Neural progenitor cell (in vitro differentiated cells): ENCODE results near the gene BSDC1. TPM values are rescaled to one million over a fixed set of nuclear protein-coding genes. Genes with fewer than 3 reads are reported as not detected.

Experiments used
- DNase-seq: peaks from one replicate; pipeline ENCODE4 v3.0.0-alpha.2; 2016; ENCODE audit warnings: low spot score
- H2AFZ ChIP-seq: fragments of 200-600 bp; sonication (generic); replicated peaks from 2 replicates; pipeline ENCODE4 v1.6.1; 2016; ENCODE audit warnings: antibody characterized with exemption
- H3F3A ChIP-seq: fragments of 200-600 bp; sonication (generic); 2 replicates; pipeline ENCODE4 v1.6.1; 2016; ENCODE audit warnings: antibody characterized with exemption, low read depth
- H3K27ac ChIP-seq: fragments of 200-600 bp; sonication (generic); 2 replicates; pipeline ENCODE4 v1.5.1; 2016; ENCODE audit warnings: mild to moderate bottlenecking
- H3K27me3 ChIP-seq: fragments of 200-600 bp; sonication (generic); 2 replicates; pipeline ENCODE4 v1.6.1; 2016; ENCODE audit warnings: mild to moderate bottlenecking, moderate library complexity
- H3K36me3 ChIP-seq: fragments of 200-600 bp; sonication (generic); 2 replicates; pipeline ENCODE4 v1.5.1; 2016
- H3K4me1 ChIP-seq: fragments of 200-600 bp; sonication (generic); 2 replicates; pipeline ENCODE4 v1.6.1; 2016; ENCODE audit warnings: mixed run types
- H3K4me2 ChIP-seq: fragments of 200-600 bp; sonication (generic); 2 replicates; pipeline ENCODE4 v1.6.1; 2016
- H3K4me3 ChIP-seq: fragments of 200-600 bp; sonication (generic); 2 replicates; pipeline ENCODE4 v1.5.1; 2016
- H3K79me2 ChIP-seq: fragments of 200-600 bp; sonication (generic); 2 replicates; pipeline ENCODE4 v1.6.1; 2016; ENCODE audit warnings: low read depth
- H3K9ac ChIP-seq: fragments of 200-600 bp; sonication (generic); 2 replicates; pipeline ENCODE4 v1.6.1; 2016
- H3K9me3 ChIP-seq: fragments of 200-600 bp; sonication (generic); 2 replicates; pipeline ENCODE4 v1.5.1; 2016; ENCODE audit warnings: low read depth
- H4K20me1 ChIP-seq: fragments of 200-600 bp; sonication (generic); 2 replicates; pipeline ENCODE4 v1.6.1; 2016; ENCODE audit warnings: low read depth
- H3K27ac Mint-ChIP-seq: 3 replicates; pipeline ENCODE4 v1.8.0; 2021; ENCODE audit warnings: mixed read lengths
- H3K27me3 Mint-ChIP-seq: 2 replicates; pipeline ENCODE4 v1.8.0; 2022; ENCODE audit warnings: low read depth, mild to moderate bottlenecking, inconsistent platforms, moderate library complexity, mixed read lengths; ENCODE audit not compliant: insufficient read depth
- H3K36me3 Mint-ChIP-seq: 3 replicates; pipeline ENCODE4 v1.8.0; 2021; ENCODE audit warnings: mixed read lengths
- H3K4me1 Mint-ChIP-seq: 3 replicates; pipeline ENCODE4 v1.8.0; 2021; ENCODE audit warnings: mixed read lengths
- H3K4me3 Mint-ChIP-seq: 3 replicates; pipeline ENCODE4 v1.8.0; 2021; ENCODE audit warnings: mild to moderate bottlenecking, moderate library complexity, mixed read lengths
- H3K9me3 Mint-ChIP-seq: 3 replicates; pipeline ENCODE4 v1.8.0; 2020; ENCODE audit warnings: mixed read lengths
- CTCF ChIP-seq: fragments of 200-600 bp; sonication (generic); IDR thresholded peaks from 2 replicates; pipeline ENCODE4 v1.5.1; 2017; ENCODE audit warnings: antibody characterized with exemption, mild to moderate bottlenecking
- EZH2 ChIP-seq: fragments of 200-600 bp; sonication (generic); IDR thresholded peaks from 2 replicates; pipeline ENCODE4 v1.6.1; 2017; ENCODE audit warnings: antibody characterized with exemption, mild to moderate bottlenecking, moderate library complexity
- EZH2phosphoT487 ChIP-seq: fragments of 200-600 bp; sonication (generic); IDR thresholded peaks from 2 replicates; pipeline ENCODE4 v1.6.1; 2017; ENCODE audit warnings: antibody characterized with exemption
- total RNA-seq: library from RNA; depleted of rRNA; stranded (reverse); fragments of >200 nt; gene quantifications from 2 replicates; pipeline ENCODE4 v1.2.3, GENCODE V29; 2015; ENCODE audit warnings: low replicate concordance

The BSDC1 gene
- total RNA-seq, 1 donor from 2014 or later, result 47.5 TPM

DNA sequence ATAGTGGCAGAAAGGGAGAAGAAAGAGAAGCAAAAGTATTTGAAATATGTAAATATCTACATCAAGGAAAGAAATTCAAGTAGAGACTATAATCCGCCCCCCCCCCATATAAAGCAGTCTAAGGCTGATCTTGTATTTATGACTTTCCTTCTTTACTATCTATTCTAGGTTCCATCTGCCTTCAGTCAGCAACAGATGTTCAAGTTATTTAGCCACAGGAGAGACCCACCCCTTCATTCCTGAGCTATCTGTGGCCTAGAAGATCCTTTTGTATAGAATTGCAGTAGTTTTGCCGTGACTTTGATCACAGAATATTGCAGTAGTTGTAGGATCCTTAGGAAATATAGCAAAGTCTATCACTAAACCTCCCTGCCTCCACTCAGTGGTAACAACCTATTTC is 10.7 kb upstream of the BSDC1 start:
- H3K9me3 Mint-ChIP-seq, result no peaks in the 10 kb centered on the region
- no peaks in the 10 kb centered on the region for H4K20me1 ChIP-seq
- no peak overlapping the region for H3K27ac ChIP-seq
- no peaks in the 10 kb centered on the region for H3K79me2 ChIP-seq
- H3K9ac ChIP-seq, result no peak overlapping the region
- H3K36me3 ChIP-seq, result no peaks in the 10 kb centered on the region
- TF ChIP-seq EZH2, result no peak
- no peak for TF ChIP-seq CTCF
- H3K4me2 ChIP-seq, result no peak overlapping the region
- H3K4me1 Mint-ChIP-seq, result peaks cover 5% of the 10 kb centered on the region
- H3F3A ChIP-seq, result no peaks in the 10 kb centered on the region
- H3K4me1 ChIP-seq, result no peaks in the 10 kb centered on the region
- H3K36me3 Mint-ChIP-seq, result no peaks in the 10 kb centered on the region
- H3K27me3 Mint-ChIP-seq, result no peaks in the 10 kb centered on the region
- DNase-seq, result no peak
- H3K4me3 ChIP-seq, result no peak overlapping the region
- H3K27me3 ChIP-seq, result no peaks in the 10 kb centered on the region
- no peak overlapping the region for H3K27ac Mint-ChIP-seq
- no peak overlapping the region for H2AFZ ChIP-seq
- H3K9me3 ChIP-seq, result no peaks in the 10 kb centered on the region
- H3K4me3 Mint-ChIP-seq, result no peak overlapping the region

GRCh38 chr1:32400876-32401631 is 6.8 kb upstream of the BSDC1 start:
- Mint-ChIP-seq H3K27ac (peak overlapping the region; percentile 62), H3K4me1 (peaks cover 8% of the 10 kb centered on the region), H3K36me3 (peaks cover 2% of the 10 kb centered on the region), H3K27me3 (no peaks in the 10 kb centered on the region), H3K9me3 (peaks cover 2% of the 10 kb centered on the region), H3K4me3 (peak overlapping the region; percentile 37)
- peak overlapping the region; percentile 91 for H2AFZ ChIP-seq
- no peak overlapping the region for H3K4me3 ChIP-seq
- H3K4me2 ChIP-seq, result peak overlapping the region; percentile 46
- peak; percentile 89 for DNase-seq
- no peaks in the 10 kb centered on the region for H3F3A ChIP-seq
- H3K36me3 ChIP-seq, result no peaks in the 10 kb centered on the region
- peaks cover 7% of the 10 kb centered on the region for H3K79me2 ChIP-seq
- no peaks in the 10 kb centered on the region for H3K4me1 ChIP-seq
- H3K9ac ChIP-seq, result no peak overlapping the region
- peak; percentile 96 for TF ChIP-seq CTCF
- TF ChIP-seq EZH2phosphoT487, result no peak
- no peaks in the 10 kb centered on the region for H4K20me1 ChIP-seq
- H3K27ac ChIP-seq, result no peak overlapping the region
- H3K9me3 ChIP-seq, result no peaks in the 10 kb centered on the region
- no peaks in the 10 kb centered on the region for H3K27me3 ChIP-seq

GRCh38 chr1:32399843-32400242 is 5.6 kb upstream of the BSDC1 start:
- Histone ChIP-seq H3K27me3 (no peaks in the 10 kb centered on the region), H3K9ac (no peak overlapping the region), H3K4me2 (no peak overlapping the region), H3K4me1 (peaks cover 7% of the 10 kb centered on the region), H3K4me3 (no peak overlapping the region), H3K9me3 (no peaks in the 10 kb centered on the region), H3K79me2 (peaks cover 17% of the 10 kb centered on the region), H3K27ac (no peak overlapping the region), H3K36me3 (no peaks in the 10 kb centered on the region), H4K20me1 (no peaks in the 10 kb centered on the region), H3F3A (peaks cover 11% of the 10 kb centered on the region), H2AFZ (no peak overlapping the region)
- peaks cover 2% of the 10 kb centered on the region for H3K36me3 Mint-ChIP-seq
- no peak overlapping the region for H3K27ac Mint-ChIP-seq
- H3K27me3 Mint-ChIP-seq, result no peaks in the 10 kb centered on the region
- peaks cover 2% of the 10 kb centered on the region for H3K9me3 Mint-ChIP-seq
- DNase-seq, result no peak
- TF ChIP-seq EZH2 (no peak), EZH2phosphoT487 (no peak), CTCF (no peak)
- H3K4me1 Mint-ChIP-seq, result peaks cover 13% of the 10 kb centered on the region
- peak overlapping the region; percentile 16 for H3K4me3 Mint-ChIP-seq
